OCI-LY3 (cell line): ENCODE measurements around the gene GPATCH3.

Source experiments
- EZH2phosphoT487 ChIP-seq: fragments of 200-600 bp; shearing (Covaris generic); IDR thresholded peaks from 2 replicates; pipeline ENCODE4 v1.6.1; 2018; ENCODE audit warnings: antibody characterized with exemption, mixed run types, low read depth
- TF ChIP-seq, protein P1 (sequence below): fragments of 200-600, 300-600 bp; sonication (generic); IDR thresholded peaks from 2 replicates; pipeline ENCODE4 v1.5.1; 2014; ENCODE audit warnings: antibody characterized with exemption, low read length, low read depth

DNA sequence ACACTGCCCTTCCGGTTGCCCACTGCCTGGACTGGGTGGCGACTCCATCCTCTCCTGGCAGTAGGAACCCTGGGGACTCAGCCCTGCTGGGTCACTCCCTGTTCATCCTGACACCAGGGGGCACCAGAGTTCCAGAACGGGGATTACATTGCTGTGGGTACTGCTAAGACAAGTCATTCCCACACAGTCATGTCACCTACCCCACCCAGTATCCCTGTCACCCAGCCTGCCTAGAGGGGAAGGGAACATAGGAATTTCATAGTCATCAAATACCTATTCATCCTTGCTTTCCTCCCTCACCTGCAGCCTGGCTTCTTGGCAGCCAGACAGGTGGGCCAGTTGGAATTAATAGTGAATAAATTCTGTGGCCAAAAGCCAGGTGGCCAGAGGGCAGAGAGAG lies 47.1 kb downstream of the GPATCH3 start:
- TF ChIP-seq, protein P1, sequence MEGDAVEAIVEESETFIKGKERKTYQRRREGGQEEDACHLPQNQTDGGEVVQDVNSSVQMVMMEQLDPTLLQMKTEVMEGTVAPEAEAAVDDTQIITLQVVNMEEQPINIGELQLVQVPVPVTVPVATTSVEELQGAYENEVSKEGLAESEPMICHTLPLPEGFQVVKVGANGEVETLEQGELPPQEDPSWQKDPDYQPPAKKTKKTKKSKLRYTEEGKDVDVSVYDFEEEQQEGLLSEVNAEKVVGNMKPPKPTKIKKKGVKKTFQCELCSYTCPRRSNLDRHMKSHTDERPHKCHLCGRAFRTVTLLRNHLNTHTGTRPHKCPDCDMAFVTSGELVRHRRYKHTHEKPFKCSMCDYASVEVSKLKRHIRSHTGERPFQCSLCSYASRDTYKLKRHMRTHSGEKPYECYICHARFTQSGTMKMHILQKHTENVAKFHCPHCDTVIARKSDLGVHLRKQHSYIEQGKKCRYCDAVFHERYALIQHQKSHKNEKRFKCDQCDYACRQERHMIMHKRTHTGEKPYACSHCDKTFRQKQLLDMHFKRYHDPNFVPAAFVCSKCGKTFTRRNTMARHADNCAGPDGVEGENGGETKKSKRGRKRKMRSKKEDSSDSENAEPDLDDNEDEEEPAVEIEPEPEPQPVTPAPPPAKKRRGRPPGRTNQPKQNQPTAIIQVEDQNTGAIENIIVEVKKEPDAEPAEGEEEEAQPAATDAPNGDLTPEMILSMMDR = peak; percentile 63
- TF ChIP-seq EZH2phosphoT487 = no peak
